ENCODE data around the gene DPYSL5.

Gene DPYSL5

GRCh38 chr2:26925100-26925791 is 77.3 kb downstream of the DPYSL5 start:
- ATAC-seq (ENCODE audit: insufficient read depth, low read depth) (no peak), DNase-seq (no peak)

GRCh38 chr2:26927221-26927620 is 79.3 kb downstream of the DPYSL5 start:
- Histone ChIP-seq H3K4me2 (ENCODE audit: insufficient read depth, low read length) (no peak overlapping the region), H3K36me3 (ENCODE audit: insufficient read depth, low read length) (no peaks in the 10 kb centered on the region), H3K79me2 (ENCODE audit: insufficient read depth, low read length) (no peaks in the 10 kb centered on the region), H3K9me3 (ENCODE audit: insufficient read depth, low read length, severe bottlenecking) (no peaks in the 10 kb centered on the region), H3K9ac (ENCODE audit: low read depth, low read length) (no peak overlapping the region), H3K27ac (ENCODE audit: low read length) (no peak overlapping the region), H3K4me3 (ENCODE audit: low read depth in 1 of 2, low read length in 2 of 2) (no peak overlapping the region), H4K20me1 (ENCODE audit: insufficient read depth, low read length) (no peaks in the 10 kb centered on the region; the same call in none of the 2 replicates), H3K4me1 (ENCODE audit: insufficient read depth, low read length) (no peaks in the 10 kb centered on the region), H2AFZ (ENCODE audit: low read depth, low read length) (no peak overlapping the region), H3K27me3 (ENCODE audit: insufficient read depth, low read length, poor library complexity) (peaks cover 33% of the 10 kb centered on the region)
- no peak for TF ChIP-seq EZH2 (IDR thresholded peaks at IDR 0.05; ENCODE audit: borderline replicate concordance, low read depth, low read length, severe bottlenecking)
- TF ChIP-seq CTCF (IDR thresholded peaks at IDR 0.05; ENCODE audit: borderline replicate concordance, extremely low read depth, low read length, poor library complexity, severe bottlenecking), result no peak
- ATAC-seq (ENCODE audit: insufficient read depth, low read depth), result no peak
- no peak for DNase-seq

More at GRCh38 chr2:26925100-26925791, 77.3 kb downstream of the DPYSL5 start:
- Histone ChIP-seq H3K9ac (ENCODE audit: low read depth, low read length) (no peak overlapping the region), H3K27ac (ENCODE audit: low read length) (no peak overlapping the region), H3K4me2 (ENCODE audit: insufficient read depth, low read length) (no peak overlapping the region), H3K9me3 (ENCODE audit: insufficient read depth, low read length, severe bottlenecking) (no peaks in the 10 kb centered on the region), H3K4me3 (ENCODE audit: low read depth in 1 of 2, low read length in 2 of 2) (no peak overlapping the region), H3K36me3 (ENCODE audit: insufficient read depth, low read length) (no peaks in the 10 kb centered on the region), H2AFZ (ENCODE audit: low read depth, low read length) (no peak overlapping the region), H3K27me3 (ENCODE audit: insufficient read depth, low read length, poor library complexity) (peaks cover 41% of the 10 kb centered on the region), H4K20me1 (ENCODE audit: insufficient read depth, low read length) (no peaks in the 10 kb centered on the region; the same call in 1 of the 2 replicates), H3K79me2 (ENCODE audit: insufficient read depth, low read length) (no peaks in the 10 kb centered on the region), H3K4me1 (ENCODE audit: insufficient read depth, low read length) (no peaks in the 10 kb centered on the region)
- no peak for TF ChIP-seq CTCF (IDR thresholded peaks at IDR 0.05; ENCODE audit: borderline replicate concordance, extremely low read depth, low read length, poor library complexity, severe bottlenecking)
- no peak for TF ChIP-seq EZH2 (IDR thresholded peaks at IDR 0.05; ENCODE audit: borderline replicate concordance, low read depth, low read length, severe bottlenecking)

- H3K4me1 ChIP-seq (ENCODE audit: insufficient read depth, low read length), result no peaks in the 10 kb centered on the region
- no peaks in the 10 kb centered on the region for H3K9me3 ChIP-seq (ENCODE audit: insufficient read depth, low read length, severe bottlenecking)
- H3K9ac ChIP-seq (ENCODE audit: low read depth, low read length), result no peak overlapping the region
- DNase-seq (no peak), ATAC-seq (ENCODE audit: insufficient read depth, low read depth) (no peak)
- H2AFZ ChIP-seq (ENCODE audit: low read depth, low read length), result no peak overlapping the region
- H3K79me2 ChIP-seq (ENCODE audit: insufficient read depth, low read length), result no peaks in the 10 kb centered on the region
- H3K36me3 ChIP-seq (ENCODE audit: insufficient read depth, low read length), result no peaks in the 10 kb centered on the region
- H3K4me3 ChIP-seq (ENCODE audit: low read depth in 1 of 2, low read length in 2 of 2), result no peak overlapping the region
- TF ChIP-seq EZH2 (IDR thresholded peaks at IDR 0.05; ENCODE audit: borderline replicate concordance, low read depth, low read length, severe bottlenecking) (no peak), CTCF (IDR thresholded peaks at IDR 0.05; ENCODE audit: borderline replicate concordance, extremely low read depth, low read length, poor library complexity, severe bottlenecking) (no peak)
- H3K27me3 ChIP-seq (ENCODE audit: insufficient read depth, low read length, poor library complexity), result no peaks in the 10 kb centered on the region
- no peak overlapping the region for H3K27ac ChIP-seq (ENCODE audit: low read length)
- no peaks in the 10 kb centered on the region; the same call in 1 of the 2 replicates for H4K20me1 ChIP-seq (ENCODE audit: insufficient read depth, low read length)
- no peak overlapping the region for H3K4me2 ChIP-seq (ENCODE audit: insufficient read depth, low read length)
Measured at GRCh38 chr2:26932974-26933373, 85.0 kb downstream of the DPYSL5 start.

Measured in DND-41 (cell line).